Kidney (tissue), 14 donors: ENCODE data around the gene COLQ. TPM values are rescaled to one million over a fixed set of nuclear protein-coding genes. Genes with fewer than 3 reads are reported as not detected.

ENCODE experiments used
- DNase-seq, 5 donors: peaks; one replicate each; pipeline ENCODE4 v3.0.0-alpha.2; 2013 to 2020
- FAIRE-seq: peaks from 2 replicates; lab custom pipeline; 2012; peaks lifted over from hg19 to GRCh38; lab: Jason Lieb, UNC
- H3K27ac ChIP-seq, 2 donors: one replicate each; pipeline ENCODE4 v1.7.0; 2013; ENCODE audit warnings: low read depth in 2 of 2, low read length in 2 of 2, inconsistent platforms in 1 of 2
- H3K27me3 ChIP-seq: one replicate; pipeline ENCODE4 v1.7.1; 2013; ENCODE audit warnings: low read length, inconsistent platforms; ENCODE audit not compliant: control insufficient read depth, insufficient read depth
- H3K36me3 ChIP-seq, 3 donors: one replicate each; pipeline versions ENCODE4 v1.7.0 to v1.7.1; 2013; ENCODE audit warnings: low read length in 3 of 3, control low read depth in 1 of 3, inconsistent platforms in 1 of 3; ENCODE audit not compliant: insufficient read depth in 3 of 3, control insufficient read depth in 2 of 3
- H3K4me1 ChIP-seq, 3 donors: one replicate each; pipeline versions ENCODE4 v1.7.0 to v1.7.1; 2013; ENCODE audit warnings: low read length in 3 of 3, inconsistent platforms in 1 of 3, low read depth in 1 of 3; ENCODE audit not compliant: control insufficient read depth in 2 of 3, insufficient read depth in 2 of 3
- H3K4me3 ChIP-seq, 3 donors: one replicate each; pipeline versions ENCODE4 v1.7.0 to v1.8.1; 2013; ENCODE audit warnings: low read length in 3 of 3, control low read depth in 1 of 3, inconsistent platforms in 1 of 3
- H3K9ac ChIP-seq, 3 donors: one replicate each; pipeline versions ENCODE4 v1.7.0 to v1.7.1; 2013; ENCODE audit warnings: low read length in 3 of 3, control low read depth in 1 of 3, inconsistent platforms in 1 of 3
- H3K9me3 ChIP-seq, 3 donors: one replicate each; pipeline versions ENCODE4 v1.7.0 to v1.7.1; 2013; ENCODE audit warnings: low read length in 3 of 3, control low read depth in 1 of 3, inconsistent platforms in 1 of 3; ENCODE audit not compliant: control insufficient read depth in 2 of 3, insufficient read depth in 1 of 3
- intact Hi-C: fragments of 100-400 bp; cut with DNase I; formaldehyde crosslinking; loops from one replicate; pipeline ENCODE4 v1.11.1; 2022
- polyA plus RNA-seq: library from polyadenylated mRNA; stranded (reverse); fragments of 350-450 nt; fragmentation: Illumina TruSeq; extraction: RNeasy Lipid Tissue Mini Kit (QIAGEN cat#74804); gene quantifications from one replicate; pipeline ENCODE4 v1.2.3, GENCODE V29; 2014; ENCODE audit warnings: low read depth, low replicate concordance; ENCODE audit not compliant: insufficient read depth
- total RNA-seq: library from RNA; stranded (reverse); fragmentation: NEBNext Ultra II Directional; extraction: Animal tissue kit (Norgen Biotek cat#: 25700); gene quantifications from one replicate; pipeline ENCODE4 v1.2.1, GENCODE V29; 2021
- TF ChIP-seq, protein P1 (sequence below): IDR thresholded peaks from 3 replicates; pipeline ENCODE4 v1.5.1; 2012; ENCODE audit warnings: mild to moderate bottlenecking, moderate library complexity, borderline replicate concordance; ENCODE audit not compliant: insufficient read depth; ENCODE audit errors: extremely low read depth
- donor health status: control.
- donor health status: control.
- donor health status: control.
- donor health status: control.
- donor health status: control.
- donor health status: DM: yes; HTN: yes; CAD: no.
- donor health status: Normal renal cell carcinoma (clear cell type).

The COLQ gene
- total and polyA plus RNA-seq, 2 donors from 2014 or later = 1.2 to 4.3 TPM

DNA sequence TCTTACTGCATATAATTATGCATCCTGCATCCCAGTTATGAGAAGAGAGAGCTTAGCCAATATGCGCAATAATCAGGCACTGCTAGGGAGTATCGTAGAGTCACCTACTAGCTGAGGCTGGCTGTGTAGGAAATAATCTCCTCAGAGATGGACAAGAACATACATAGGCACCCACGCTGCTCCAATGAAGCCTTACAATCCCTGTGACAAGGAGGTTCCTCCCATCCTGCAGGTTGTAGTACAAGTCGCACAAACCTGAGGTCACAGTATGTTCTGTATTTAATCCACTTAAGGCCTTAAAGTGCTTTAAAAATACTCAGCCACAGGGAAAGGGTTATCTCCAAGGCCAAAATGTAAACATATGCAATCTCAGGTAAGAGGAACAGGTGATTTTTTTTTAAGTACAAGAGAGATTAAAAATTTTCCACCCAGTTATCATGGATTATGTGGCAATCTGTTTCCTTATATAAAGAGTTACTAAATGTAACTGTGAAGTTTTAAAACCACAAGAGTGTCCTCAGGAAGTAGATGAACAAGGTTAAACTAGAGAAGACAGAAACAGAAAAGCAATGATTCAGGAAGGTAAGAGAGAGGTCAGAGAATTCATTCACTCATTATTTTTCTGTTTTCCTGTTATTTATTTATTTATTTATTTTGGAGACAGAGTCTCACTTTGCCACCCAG lies 7.5 kb upstream of the COLQ start:
- Histone ChIP-seq H3K9me3 (no peaks in the 10 kb centered on the region), H3K9ac (no peak overlapping the region), H3K4me1 (no peaks in the 10 kb centered on the region), H3K36me3 (no peaks in the 10 kb centered on the region), H3K27me3 (no peaks in the 10 kb centered on the region), H3K4me3 (no peak overlapping the region), H3K27ac (no peak overlapping the region)
- DNase-seq = no peak
- TF ChIP-seq, protein P1, sequence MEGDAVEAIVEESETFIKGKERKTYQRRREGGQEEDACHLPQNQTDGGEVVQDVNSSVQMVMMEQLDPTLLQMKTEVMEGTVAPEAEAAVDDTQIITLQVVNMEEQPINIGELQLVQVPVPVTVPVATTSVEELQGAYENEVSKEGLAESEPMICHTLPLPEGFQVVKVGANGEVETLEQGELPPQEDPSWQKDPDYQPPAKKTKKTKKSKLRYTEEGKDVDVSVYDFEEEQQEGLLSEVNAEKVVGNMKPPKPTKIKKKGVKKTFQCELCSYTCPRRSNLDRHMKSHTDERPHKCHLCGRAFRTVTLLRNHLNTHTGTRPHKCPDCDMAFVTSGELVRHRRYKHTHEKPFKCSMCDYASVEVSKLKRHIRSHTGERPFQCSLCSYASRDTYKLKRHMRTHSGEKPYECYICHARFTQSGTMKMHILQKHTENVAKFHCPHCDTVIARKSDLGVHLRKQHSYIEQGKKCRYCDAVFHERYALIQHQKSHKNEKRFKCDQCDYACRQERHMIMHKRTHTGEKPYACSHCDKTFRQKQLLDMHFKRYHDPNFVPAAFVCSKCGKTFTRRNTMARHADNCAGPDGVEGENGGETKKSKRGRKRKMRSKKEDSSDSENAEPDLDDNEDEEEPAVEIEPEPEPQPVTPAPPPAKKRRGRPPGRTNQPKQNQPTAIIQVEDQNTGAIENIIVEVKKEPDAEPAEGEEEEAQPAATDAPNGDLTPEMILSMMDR = no peak
- no peak for FAIRE-seq
- intact Hi-C loops = no loop called here

DNA sequence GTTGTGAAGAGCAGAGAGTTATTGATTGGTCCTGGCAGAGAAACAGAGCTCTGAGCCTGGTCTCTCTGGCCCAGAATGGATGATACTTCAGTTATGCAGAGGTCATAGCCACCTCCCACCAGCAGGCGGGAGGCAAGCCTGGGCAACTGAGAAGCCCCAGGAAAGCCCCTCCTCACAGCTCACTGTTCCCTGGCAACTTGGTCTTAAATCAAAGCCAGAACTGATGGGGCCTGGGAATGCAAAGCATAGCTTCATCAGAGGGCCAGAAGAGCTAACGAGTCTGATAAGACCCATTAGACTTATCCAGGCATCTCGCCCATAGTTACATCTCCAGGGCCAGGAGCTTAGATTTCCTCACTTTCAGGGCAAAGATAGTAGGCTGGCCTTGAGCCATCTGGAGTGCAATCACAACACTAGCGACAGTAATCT lies 5.5 kb upstream of the COLQ start:
- Histone ChIP-seq H3K4me3 (no peak overlapping the region), H3K9ac (no peak overlapping the region), H3K36me3 (no peaks in the 10 kb centered on the region), H3K27ac (no peak overlapping the region), H3K9me3 (no peaks in the 10 kb centered on the region), H3K27me3 (no peaks in the 10 kb centered on the region), H3K4me1 (no peaks in the 10 kb centered on the region)
- TF ChIP-seq, protein P1 = no peak
- intact Hi-C loops = no loop called here
- no peak for FAIRE-seq
- peak in 3 of 5 donors; percentile 30 to 70 (median 33) for DNase-seq

DNA sequence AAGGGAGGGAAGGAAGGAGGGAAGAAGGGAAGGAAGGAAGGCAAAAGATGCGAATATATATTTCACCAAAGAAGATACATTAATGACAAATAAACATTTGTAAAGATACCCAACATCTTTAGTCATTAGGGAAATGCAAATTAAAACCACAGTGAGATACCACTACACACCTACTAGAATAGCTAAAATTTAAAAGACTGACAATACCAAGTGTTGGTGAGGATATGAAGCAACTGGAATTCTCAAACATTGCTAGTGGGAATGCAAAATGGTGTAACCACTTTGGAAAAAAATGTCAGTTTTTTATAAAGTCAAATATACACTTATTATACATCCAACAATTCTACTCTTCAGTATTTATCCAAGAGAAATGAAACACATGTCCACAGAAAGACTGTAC lies 4.3 kb upstream of the COLQ start:
- Histone ChIP-seq H3K36me3 (no peaks in the 10 kb centered on the region), H3K4me3 (no peak overlapping the region), H3K9ac (no peak overlapping the region), H3K27ac (no peak overlapping the region), H3K9me3 (no peaks in the 10 kb centered on the region), H3K27me3 (no peaks in the 10 kb centered on the region), H3K4me1 (peaks cover 0 to 3% (median 0%) of the 10 kb centered on the region in 3 donors)
- TF ChIP-seq, protein P1 = no peak
- no peak for FAIRE-seq
- intact Hi-C loops = no loop called here
- no peak for DNase-seq
